Measurements from ENCODE around the gene FREM1.

- TF ChIP-seq CTCF (IDR thresholded peaks at IDR 0.05) (no peak), ZFX (IDR thresholded peaks at IDR 0.05; ENCODE audit: borderline replicate concordance) (no peak)
These were observed 160.5 kb downstream of the FREM1 start for GRCh38 chr9:14749741-14750211.

Measured in 22Rv1 (cell line).